ENCODE results near the gene JPH3.

JPH3 gene

DNA sequence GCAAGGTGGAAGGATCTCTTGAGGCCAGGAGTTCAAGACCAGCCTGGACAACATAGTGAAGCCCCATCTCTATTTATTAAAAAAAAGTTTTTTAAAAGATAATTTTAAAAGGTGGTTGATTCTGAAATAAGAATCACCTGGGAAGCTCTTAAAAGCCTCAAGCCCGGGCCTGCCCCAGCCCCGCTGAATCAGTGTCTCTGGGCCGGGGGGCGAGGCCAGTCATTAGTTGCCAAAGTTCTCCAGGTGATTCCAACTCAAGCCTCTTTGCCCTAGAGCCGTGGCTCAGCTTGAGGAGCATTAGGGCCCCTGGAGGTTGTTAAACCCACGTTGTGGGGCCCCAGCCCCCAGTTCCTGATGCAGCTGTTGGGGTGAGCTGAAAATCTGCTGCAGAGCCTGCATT is 24.6 kb downstream of the JPH3 start:
- DNase-seq (ENCODE audit: low read depth in 3 of 3), result no peak

DNA sequence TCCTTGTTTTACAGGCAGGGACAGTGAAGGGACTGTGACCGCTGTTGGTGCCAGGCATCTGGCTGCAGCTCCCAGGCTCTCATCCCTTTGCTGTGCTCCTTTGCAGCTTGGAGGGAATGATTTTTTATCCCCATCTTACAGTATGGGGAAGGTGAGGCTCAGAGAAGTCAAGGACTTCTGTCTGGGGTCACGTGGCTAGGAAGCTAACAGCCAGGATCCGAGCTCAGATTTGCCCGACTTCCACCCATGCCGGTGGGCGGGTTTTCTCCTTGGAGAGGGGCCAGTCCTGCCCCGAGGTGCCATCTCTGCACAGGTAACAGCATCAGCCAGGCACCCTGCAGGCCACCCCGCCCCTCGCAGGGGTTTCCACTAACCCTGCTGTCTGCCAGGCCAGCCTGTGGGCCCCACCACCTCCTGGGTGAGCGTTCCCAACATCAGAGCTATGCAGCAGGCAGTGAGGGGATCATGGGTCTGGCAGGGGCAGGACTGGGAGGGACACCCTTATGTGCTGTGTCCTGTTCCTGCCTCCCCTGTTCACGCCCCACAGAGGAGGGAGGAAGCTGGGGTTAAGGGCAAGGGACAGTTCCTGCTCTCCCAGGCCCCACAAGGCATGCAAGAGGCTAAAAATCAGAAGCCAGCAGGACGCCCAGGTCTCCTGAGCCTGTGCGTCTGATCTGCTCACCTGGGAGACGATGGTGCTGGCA is 25.4 kb downstream of the JPH3 start:
- no peak for DNase-seq (ENCODE audit: low read depth in 3 of 3)

DNA sequence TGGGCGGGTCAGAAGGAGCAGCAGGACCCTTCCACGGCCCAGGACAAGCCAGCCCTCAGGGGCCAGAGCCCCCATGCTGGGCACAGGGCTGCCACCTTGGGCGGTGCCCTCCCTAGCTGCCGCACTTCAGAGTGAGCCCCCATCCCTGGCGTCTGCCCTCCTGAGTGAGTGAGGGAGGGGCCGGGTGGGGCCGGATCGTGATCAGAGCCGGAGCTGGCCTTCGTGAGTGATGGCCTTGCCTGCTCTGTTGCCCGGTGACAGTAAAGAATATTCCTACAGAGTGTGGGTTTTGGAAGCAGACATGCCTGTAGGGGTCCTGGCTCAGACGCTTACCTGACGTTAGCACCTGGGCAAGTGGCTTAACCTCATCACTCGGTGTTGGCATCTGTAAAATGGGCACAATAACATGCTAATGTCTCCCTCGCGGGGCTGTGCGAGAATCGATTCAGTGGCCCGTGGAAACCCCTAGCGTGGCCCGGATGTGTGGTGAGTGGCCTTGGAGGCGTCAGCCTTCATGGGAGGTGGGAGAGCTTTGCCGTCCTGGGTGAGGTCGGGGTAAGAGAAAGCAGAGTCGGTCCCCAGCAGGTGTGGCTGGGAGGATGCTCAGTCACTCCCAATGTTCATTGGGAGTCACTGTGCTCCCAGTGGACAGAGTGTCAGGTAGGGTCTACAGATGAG is 26.1 kb downstream of the JPH3 start:
- DNase-seq (ENCODE audit: low read depth in 3 of 3), result no peak

DNA sequence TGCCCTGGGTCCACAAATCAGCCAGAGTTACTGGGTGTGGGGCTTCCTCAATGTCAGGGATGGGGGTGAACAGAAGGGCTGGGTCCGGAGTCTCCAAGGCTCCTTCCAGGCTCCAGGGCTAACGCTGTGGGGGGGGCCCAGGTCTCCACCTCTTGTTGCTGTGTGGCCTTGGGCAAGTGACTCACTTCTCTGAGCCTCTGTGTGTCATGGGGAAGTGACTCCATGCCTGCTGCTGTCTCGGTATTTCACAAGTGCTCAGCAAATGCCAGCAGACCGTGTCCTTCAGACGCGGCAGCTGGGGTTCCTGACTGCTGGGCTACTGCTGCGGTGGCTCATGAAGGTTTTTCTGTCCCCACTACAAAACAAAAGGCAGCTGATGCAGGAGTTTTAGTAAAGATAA is 26.6 kb downstream of the JPH3 start:
- DNase-seq (ENCODE audit: low read depth in 3 of 3), result no peak

DNA sequence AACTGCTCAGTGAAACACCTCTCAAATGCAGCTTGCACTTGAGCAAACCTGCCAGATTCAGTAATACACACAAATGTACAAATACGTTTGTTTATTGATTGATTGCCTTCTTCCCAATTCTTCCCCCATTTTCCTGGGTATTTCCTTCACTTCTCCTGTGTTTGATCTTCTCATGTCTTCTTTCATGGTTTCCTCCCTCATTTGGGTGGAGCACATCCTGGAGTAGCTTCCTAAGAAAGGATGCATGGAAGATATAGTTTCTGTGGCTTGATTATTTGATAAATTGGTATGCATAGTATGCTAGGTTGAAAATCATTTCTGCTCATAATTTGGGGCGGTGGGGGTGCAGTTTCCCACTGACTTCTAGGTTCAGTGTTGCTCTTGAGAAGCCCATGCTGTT is 28.8 kb downstream of the JPH3 start:
- no peak for DNase-seq (ENCODE audit: low read depth in 3 of 3)

DNA sequence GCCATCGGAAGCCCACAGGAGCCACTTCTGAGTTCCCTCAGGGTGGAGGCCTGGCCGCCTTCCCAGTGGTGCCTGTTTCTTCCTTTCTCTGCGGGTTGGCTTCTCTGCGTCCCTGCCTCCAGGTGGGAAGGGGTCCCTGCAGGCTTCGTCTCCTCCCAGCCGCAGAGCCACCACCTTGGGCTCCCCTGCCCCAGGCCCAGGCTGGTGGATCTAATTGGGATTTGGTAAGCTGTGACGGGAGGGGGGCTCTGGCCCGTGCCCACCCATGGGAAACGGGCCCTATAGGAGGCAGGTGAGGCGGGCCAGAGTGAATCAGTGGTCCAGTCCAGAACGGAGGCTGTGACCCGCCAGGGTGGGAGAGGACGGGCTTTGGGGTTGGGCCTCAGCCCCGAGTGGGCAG is 32.1 kb downstream of the JPH3 start:
- DNase-seq (ENCODE audit: low read depth in 3 of 3), result no peak

DNA sequence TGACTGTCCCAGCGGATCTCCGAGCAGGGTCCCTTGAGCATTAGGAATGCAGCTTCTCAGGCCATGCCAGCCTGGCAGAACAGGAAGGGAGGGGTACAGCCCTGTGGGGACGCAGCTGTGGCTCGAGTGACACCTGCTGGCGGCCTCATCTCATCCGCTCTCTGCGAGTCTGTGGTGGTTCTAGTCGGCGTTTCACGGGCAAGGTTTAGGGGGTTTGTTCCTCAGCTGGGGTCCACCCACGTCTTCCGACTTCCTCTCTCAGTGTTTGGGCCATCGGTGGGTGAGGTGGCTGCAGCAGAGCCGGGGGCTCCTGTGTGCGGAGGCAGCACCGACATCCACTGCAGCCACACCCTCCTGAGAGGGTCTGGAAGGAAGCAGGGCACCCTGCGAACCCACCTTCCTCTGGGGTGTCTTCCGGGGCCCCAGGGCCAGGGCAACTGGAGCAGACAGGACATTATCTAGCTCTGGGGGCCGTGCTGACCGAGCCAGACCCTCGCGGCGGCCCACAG is 33.3 kb downstream of the JPH3 start:
- peak; percentile 58 to 75 (median 59) for DNase-seq (ENCODE audit: low read depth in 3 of 3)

DNA sequence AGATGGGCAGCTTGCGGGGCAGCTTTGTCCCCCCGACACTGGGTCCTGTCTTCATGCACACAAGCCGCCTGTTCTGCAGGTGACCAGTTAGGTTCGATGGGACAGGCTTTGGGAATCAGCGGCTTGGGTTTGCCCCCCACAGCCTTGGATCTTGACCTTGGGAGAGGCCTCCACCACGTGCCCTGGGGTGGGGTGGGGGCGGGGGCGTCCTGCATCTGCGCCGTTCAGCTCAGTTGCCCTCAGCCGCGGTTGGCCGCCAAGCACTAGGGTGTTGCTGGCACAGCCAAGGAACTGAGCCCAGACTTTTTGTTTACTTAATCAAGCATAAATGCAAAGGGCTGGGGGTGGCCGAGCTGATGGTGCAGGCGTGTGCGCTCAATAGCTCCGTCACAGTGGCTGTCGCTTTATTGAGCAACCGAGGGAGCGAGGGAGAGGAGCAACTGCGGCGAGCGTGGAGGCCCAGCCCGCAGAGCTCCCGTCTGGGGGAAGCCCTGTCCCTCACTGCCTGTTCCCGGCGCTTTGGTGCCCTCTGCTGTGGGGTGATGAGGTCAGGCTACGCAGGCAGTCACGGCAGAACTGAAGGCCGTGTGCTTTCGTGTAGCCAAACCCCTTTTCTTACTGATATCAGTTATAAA is 33.9 kb downstream of the JPH3 start:
- DNase-seq (ENCODE audit: low read depth in 3 of 3), result peak; percentile 71 to 86 (median 73)

DNA sequence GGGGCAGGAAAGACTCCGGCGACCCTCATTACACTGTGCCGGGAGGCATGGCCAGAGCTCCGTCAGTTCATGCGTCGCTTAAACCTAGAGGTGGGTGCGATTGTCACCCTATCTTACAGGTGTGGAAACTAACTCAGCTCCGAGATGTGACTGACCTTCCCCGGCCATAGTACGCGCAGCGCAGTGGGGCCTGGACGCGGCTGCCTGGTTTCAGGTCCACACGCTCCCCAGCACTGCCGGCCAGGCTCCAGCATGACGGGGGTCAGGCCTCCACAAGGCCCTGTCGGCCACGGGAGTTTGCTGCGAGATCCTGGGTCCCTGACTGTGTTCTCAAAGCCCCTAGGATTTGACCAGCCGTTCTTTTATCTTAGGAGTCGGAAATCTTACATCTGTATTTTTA is 34.4 kb downstream of the JPH3 start:
- no peak for DNase-seq (ENCODE audit: low read depth in 3 of 3)

DNA sequence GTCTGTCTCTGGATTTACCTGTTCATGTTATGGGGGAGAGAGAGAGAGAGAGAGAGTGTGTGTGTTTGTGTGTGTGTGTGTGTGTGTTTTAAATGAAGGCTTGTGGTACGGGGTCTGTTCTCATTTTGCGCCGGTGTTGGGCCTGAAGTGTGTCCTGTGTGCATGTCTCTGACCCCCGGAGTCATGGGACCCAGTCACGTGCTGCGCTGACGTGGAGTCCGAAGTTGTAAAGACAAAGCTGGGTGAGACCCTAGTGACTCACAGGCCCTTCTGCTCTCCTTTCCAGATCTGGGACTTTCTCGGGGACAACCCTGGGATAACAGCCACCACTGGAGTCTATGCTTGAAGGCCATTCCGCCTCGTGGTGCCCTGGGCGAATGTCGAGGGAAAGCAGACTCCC is 35.0 kb downstream of the JPH3 start:
- DNase-seq (ENCODE audit: low read depth in 3 of 3), result no peak

DNA sequence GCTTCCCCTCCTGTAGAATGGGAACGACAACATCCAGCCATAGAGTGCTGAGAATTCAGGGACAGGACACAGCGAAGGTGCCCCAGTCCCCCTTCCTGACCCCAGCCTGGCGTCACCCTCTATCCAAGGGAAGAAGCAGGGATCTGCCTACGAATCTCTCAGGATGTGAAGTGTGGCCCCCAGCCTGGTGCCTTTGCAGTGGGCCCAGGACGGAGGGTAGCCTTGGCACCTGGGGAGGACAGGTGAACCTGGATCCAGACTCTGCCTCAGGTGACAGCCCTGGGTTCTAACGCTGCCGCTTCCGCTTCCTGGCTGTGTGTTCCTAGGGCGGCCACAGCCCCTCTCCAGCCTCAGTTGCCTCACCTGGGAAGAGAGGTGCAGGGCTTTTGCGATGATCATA is 36.4 kb downstream of the JPH3 start:
- DNase-seq (ENCODE audit: low read depth in 3 of 3), result no peak

DNA sequence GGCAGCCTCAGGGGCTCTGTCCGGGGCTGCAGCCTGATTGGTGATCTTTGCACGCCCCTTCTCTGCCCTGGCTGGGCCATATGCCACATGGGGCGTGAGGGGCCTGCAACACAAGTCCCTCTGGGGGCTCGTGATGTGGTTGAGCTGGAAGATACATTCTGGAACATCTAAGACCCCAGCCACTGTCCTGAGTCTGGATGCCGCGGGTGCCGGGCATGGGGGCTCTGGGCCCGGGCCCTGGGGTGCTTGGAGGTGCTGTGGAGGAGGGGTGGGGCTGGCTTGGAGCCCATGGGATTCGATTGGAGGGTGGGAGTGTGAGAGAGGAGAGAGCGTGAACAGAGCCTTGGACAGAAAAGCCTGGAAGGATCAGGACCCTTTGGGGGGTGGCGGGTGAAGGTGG is 39.4 kb downstream of the JPH3 start:
- DNase-seq (ENCODE audit: low read depth in 3 of 3), result no peak

DNA sequence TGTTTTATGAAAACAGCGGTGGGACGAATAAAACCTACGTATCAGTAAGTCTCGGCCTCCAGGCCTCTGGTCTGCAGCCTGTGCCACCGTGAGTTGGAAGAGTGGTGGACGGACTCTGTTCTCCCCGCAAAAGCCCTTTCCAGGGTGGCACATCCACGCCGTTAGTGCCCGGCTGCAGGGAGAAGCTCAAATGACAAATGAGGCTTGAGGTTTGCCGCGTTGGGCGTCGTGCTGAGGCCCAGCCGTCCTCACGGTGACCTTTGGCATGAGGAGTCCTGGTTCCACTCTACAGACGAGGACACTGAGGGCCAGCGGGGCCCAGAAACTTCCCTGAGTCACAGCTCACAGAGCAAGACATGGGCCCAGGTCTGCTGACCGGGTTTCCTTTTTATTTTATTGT is 40.2 kb downstream of the JPH3 start:
- DNase-seq (ENCODE audit: low read depth in 3 of 3), result no peak

DNA sequence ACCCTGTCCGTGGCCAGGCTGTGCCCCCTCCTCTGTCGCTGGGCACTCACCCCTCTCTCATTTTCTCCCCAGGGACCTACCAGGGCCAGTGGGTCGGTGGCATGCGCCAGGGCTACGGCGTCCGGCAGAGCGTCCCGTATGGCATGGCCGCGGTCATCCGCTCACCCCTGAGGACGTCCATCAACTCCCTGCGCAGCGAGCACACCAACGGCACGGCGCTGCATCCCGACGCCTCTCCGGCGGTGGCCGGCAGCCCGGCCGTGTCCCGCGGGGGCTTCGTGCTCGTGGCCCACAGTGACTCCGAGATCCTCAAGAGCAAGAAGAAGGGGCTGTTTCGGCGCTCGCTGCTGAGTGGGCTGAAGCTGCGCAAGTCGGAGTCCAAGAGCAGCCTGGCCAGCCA is 41.9 kb downstream of the JPH3 start:
- no peak for DNase-seq (ENCODE audit: low read depth in 3 of 3)

DNA sequence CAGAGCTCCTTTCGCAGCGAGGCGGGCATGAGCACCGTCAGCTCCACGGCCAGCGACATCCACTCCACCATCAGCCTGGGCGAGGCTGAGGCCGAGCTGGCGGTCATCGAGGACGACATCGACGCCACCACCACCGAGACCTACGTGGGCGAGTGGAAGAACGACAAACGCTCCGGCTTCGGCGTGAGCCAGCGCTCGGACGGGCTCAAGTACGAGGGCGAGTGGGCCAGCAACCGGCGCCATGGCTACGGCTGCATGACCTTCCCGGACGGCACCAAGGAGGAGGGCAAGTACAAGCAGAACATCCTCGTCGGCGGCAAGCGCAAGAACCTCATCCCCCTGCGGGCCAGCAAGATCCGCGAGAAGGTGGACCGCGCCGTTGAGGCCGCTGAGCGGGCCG is 42.3 kb downstream of the JPH3 start:
- DNase-seq (ENCODE audit: low read depth in 3 of 3), result no peak

DNA sequence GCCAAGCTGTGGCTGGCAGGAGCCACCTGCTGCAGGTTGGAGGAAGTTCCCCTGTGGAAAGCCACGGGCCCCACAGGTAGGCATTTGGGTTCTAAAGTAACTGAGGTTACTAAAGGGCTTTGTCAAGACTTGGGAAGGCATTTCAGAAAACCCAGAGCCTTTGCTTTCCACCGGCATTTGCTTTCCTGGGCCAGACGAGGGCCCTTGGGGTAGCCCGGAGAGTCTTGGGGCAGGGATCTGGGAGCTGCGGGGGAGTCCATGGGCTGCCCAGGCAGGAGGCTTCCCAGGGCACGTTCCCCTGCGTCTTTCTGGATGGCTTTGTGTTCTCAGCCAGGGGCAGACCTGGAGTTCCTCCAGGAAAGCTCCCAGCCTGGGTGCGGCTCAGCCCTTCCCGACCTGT is 43.5 kb downstream of the JPH3 start:
- DNase-seq (ENCODE audit: low read depth in 3 of 3), result no peak

DNA sequence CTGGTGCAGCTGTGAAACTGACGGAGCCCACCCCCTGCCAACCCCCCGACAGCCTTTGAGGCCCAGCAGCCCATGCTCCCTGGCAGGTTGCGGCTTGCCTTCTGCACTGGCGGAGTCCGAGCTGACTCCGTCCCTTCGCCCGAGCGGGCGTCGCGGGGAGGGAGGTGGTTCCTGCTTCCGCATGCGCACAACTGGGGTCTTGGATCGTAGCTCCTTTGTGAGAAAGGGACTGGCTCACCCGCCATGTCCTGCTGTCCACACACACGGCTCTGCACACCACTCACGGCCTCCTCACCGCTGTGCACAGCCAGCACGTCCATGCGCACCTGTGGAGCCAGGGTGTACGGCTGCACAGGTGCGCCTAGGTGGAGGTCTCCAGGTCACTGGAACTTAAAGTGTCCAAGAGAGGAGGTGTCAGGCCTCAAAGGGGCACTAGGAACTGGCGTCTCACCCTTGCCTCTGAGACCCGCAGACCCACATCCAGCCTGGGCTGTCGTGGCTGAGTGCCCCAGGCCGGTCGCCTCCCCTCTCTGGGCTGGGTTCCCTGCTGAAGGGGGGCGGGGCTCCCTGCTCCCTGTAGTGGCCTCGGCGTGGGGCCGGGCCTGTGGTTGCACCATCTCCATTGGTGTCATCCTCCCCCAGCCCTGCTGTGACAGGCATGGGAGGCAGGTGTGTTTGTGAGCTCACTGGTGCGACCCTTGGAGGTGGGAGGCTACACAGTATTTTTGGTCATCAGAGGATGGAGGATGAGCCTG is 45.3 kb downstream of the JPH3 start:
- DNase-seq (ENCODE audit: low read depth in 3 of 3), result no peak

DNA sequence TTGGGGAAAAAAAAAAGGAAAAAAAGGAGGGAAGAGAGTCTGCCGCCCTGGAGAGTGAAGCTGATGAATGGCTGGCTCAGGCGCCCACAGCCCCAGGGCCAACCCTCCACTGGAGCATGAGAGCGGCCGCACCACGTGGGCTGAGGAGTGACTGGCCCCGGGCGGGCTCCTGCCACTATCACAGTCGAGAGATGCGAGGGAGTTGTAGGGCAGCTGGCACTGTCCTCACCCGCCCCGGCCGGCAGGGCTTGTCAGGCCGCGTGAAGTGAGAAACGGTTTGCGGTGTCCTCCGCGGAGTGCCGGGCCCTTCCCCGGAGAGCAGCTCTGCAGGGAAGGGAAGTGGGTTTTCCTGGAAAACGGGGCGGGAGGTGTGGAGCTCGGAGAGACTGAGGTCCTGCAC is 45.9 kb downstream of the JPH3 start:
- no peak for DNase-seq (ENCODE audit: low read depth in 3 of 3)

DNA sequence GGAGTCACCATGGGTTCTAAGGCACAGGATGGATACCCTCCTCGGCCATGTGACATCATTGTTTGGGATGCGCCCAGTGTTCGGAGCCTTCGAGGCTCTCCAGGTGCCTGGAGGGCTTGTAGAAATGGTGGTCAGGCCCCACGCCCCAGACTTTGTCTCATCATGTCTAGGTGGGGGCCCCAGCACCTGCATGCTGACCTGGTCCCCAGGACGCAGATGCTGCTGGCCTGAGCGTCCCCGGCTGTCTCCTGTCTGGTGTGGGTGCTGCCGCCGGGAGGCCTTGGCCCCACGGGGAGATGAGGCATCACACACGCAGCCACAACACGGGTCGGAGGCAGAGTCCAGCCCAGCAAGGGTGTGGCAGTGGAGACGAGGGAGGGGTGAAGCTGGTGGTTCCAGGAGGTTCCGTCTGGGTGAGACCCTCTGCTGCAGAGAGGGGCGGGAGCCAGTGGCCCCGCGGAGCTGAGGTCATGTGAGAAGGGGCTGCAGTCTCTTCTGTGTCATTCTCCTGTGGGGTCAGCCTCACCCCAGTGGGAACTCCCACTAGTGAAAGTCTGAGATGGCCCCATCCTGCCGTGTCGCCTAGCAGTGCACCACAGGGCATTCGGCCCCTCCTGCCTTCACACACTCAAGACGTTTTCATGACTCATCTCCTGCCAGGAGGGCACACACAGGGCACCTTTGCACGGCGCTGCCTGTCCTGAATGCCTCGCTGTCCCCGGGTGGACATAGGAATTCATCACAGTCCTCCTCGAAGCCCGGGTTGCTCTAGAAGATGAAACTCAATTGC is 46.6 kb downstream of the JPH3 start:
- DNase-seq (ENCODE audit: low read depth in 3 of 3), result no peak

DNA sequence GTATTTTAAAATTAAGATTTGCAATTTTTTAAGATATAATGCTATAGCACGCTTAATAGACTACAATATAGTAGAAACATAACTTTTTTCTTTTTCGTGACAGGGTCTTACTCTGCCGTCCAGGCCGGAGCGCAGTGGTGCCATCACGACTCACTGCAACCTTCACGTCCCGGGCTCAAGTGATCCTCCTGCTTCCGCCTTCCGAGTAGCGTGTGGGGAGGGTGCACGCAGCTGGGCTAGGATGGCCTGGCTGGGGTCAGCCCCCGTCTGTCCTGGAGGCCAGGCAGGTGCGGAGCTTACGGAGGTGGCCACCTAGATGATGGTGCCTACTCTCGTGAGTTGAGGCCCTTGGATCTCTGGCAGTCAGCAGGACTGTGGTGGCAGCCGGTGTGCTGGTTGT is 50.1 kb downstream of the JPH3 start:
- DNase-seq (ENCODE audit: low read depth in 3 of 3), result no peak

DNA sequence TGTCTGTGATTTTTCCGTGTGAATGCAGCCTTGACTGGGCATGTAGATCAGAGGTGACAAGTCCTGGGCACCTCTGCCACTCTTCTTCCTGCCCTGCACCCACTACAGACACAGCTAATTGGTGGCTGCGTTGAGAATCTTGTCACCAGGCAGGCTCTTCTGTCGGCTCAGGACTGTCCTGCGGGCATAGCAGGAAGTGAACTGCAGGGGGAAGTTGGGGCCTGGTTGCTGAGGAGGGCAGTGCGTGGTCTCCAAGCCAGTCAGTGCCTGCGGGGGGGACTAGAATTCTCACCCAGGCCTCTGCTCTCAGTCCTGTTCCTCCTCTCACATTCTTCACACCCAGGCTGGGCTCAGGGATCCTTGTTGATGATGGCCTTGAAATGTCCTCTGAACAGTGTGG is 50.5 kb downstream of the JPH3 start:
- DNase-seq (ENCODE audit: low read depth in 3 of 3), result no peak

DNA sequence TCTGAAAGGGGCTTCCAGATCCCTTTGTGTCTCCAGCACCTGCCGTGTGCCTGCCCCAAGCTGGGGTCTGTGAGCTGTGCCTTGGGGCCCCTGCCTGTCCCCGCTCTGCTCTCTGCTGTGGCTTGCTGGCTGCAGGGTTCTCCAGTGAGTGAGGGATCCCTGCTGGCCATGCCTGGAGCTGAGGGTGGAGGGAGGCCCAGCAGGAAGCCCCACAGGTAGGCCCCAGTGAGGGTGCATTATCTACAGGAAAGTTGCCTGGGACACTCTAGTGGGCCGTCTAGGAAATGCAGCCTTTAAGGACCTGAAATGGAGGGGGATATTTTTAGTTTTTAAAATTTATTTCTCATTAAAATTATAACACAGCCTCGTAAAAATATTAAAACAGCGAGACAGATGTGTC is 50.9 kb downstream of the JPH3 start:
- DNase-seq (ENCODE audit: low read depth in 3 of 3), result no peak
